GM18507 (cell line): ENCODE measurements around the gene PCDHGC4.

Experiments used
- DNase-seq: peaks from one replicate; pipeline ENCODE4 v3.0.0; 2011; ENCODE audit warnings: low read depth; ENCODE audit not compliant: insufficient read length; ENCODE audit errors: extremely low spot score
- FAIRE-seq: peaks from 2 replicates; lab custom pipeline; 2011; peaks lifted over from hg19 to GRCh38; lab: Jason Lieb, UNC

Gene PCDHGC4

GRCh38 chr5:141508798-141509611, 24.2 kb downstream of the PCDHGC4 start:
- DNase-seq (no peak), FAIRE-seq (peak; percentile 75)

DNA sequence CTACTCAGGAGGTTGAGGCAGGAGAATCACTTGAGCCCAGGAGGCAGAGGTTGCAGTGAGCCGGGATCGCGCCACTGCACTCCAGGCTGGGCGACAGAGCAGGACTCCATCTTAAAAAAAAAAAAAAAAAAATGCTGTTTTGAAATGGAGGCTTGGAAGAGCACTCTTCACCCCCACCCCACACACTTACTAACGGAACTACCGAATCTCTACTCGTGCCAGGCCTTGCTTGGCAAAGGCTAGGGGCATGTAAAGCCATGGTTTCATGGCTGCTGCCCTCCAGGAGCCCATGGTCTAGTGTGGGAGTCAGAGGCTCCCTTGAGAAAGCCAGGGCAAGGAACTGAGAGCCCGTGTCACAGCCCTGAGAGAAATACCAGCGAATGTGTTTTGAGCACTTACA, 25.3 kb downstream of the PCDHGC4 start:
- no peak for FAIRE-seq

DNA sequence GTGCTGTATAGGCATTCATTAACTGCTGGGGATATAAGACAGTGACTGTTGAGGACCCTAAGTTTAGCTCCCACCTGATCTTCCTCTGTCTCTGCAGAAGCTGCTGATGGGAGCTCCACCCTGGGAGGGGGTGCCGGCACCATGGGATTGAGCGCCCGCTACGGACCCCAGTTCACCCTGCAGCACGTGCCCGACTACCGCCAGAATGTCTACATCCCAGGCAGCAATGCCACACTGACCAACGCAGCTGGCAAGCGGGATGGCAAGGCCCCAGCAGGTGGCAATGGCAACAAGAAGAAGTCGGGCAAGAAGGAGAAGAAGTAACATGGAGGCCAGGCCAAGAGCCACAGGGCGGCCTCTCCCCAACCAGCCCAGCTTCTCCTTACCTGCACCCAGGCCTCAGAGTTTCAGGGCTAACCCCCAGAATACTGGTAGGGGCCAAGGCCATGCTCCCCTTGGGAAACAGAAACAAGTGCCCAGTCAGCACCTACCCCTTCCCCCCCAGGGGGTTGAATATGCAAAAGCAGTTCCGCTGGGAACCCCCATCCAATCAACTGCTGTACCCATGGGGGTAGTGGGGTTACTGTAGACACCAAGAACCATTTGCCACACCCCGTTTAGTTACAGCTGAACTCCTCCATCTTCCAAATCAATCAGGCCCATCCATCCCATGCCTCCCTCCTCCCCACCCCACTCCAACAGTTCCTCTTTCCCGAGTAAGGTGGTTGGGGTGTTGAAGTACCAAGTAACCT, 26.2 kb downstream of the PCDHGC4 start:
- no peak for DNase-seq
- peak; percentile 88 for FAIRE-seq

More for the DNA sequence above, 25.3 kb downstream of the PCDHGC4 start:
- no peak for DNase-seq

GRCh38 chr5:141511771-141512325, 27.0 kb downstream of the PCDHGC4 start:
- FAIRE-seq: no peak
- DNase-seq: no peak

DNA sequence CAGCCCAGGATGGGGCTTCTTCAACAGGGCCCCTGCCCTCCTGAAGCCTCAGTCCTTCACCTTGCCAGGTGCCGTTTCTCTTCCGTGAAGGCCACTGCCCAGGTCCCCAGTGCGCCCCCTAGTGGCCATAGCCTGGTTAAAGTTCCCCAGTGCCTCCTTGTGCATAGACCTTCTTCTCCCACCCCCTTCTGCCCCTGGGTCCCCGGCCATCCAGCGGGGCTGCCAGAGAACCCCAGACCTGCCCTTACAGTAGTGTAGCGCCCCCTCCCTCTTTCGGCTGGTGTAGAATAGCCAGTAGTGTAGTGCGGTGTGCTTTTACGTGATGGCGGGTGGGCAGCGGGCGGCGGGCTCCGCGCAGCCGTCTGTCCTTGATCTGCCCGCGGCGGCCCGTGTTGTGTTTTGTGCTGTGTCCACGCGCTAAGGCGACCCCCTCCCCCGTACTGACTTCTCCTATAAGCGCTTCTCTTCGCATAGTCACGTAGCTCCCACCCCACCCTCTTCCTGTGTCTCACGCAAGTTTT, 27.6 kb downstream of the PCDHGC4 start:
- FAIRE-seq (peak; percentile 83), DNase-seq (no peak)

- DNase-seq (no peak), FAIRE-seq (peak; percentile 72)
Measured at GRCh38 chr5:141512911-141513626, 28.2 kb downstream of the PCDHGC4 start.

- FAIRE-seq (peak; percentile 85), DNase-seq (no peak)
Measured at GRCh38 chr5:141513627-141514329, 28.9 kb downstream of the PCDHGC4 start.

GRCh38 chr5:141514330-141515133, 29.7 kb downstream of the PCDHGC4 start:
- FAIRE-seq (peak; percentile 90), DNase-seq (no peak)

GRCh38 chr5:141515141-141515540, 30.3 kb downstream of the PCDHGC4 start:
- DNase-seq: no peak
- no peak for FAIRE-seq

GRCh38 chr5:141515946-141516671, 31.3 kb downstream of the PCDHGC4 start:
- FAIRE-seq: no peak

GRCh38 chr5:141516672-141517025, 31.8 kb downstream of the PCDHGC4 start:
- DNase-seq (no peak), FAIRE-seq (no peak)

More at GRCh38 chr5:141515946-141516671, 31.3 kb downstream of the PCDHGC4 start:
- DNase-seq: no peak

DNA sequence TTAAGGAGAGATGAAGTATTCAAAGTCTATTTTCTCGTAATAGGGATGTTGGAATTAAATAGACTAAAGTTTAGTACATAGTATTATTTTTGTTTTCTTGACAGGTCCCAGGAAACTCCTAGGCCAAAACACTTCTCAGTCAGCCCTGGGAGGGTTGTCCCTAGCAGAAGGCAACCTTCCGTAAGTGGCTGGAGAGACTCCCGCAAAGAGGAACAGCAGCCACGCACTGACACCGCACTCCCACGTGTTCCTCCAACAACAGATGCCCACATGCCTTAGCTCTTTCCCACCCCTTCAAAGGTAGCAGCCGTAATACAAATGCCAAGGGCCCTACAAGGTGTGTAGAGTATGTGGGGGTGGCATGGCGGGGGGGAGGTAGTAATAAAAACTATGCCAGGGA, 32.5 kb downstream of the PCDHGC4 start:
- FAIRE-seq: no peak
- no peak for DNase-seq

- FAIRE-seq (no peak), DNase-seq (no peak)
Measured at GRCh38 chr5:141517880-141518617, 33.2 kb downstream of the PCDHGC4 start.

DNA sequence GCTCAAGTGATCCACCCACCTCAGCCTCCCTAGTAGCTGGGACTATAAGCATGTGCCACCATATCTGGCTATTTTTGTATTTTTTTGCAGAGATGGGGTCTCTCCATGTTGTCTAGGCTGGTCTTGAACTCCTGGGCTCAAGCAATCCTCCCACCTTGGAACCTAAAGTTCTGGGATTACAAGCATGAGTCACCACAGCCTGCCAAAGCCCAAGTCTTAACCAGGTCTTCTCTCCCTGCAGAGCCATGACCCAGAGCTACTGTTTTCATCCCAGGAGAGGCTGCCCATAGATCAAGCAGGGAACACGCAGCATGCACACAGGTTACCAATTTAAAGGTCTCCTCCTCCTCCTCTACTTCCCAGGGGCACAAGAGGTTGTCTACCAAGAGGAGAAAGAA, 33.8 kb downstream of the PCDHGC4 start:
- no peak for FAIRE-seq
- DNase-seq: no peak

- no peak for FAIRE-seq
- DNase-seq: no peak
Measured at GRCh38 chr5:141519605-141520565, 35.1 kb downstream of the PCDHGC4 start.

GRCh38 chr5:141521244-141521781, 36.5 kb downstream of the PCDHGC4 start:
- FAIRE-seq: no peak

More at GRCh38 chr5:141521244-141521781, 36.5 kb downstream of the PCDHGC4 start:
- DNase-seq: no peak
